GM19468 (cell line): ENCODE results near the gene SYDE1.

Experiments used
- ATAC-seq: cut with Tn5 transposase; IDR thresholded peaks from one replicate; pipeline ENCODE4 v1.9.1; 2021; ENCODE audit warnings: mild to moderate bottlenecking, moderate library complexity, moderate number of reproducible peaks; ENCODE audit not compliant: unreplicated experiment; ENCODE audit errors: extremely low read depth

SYDE1 gene

GRCh38 chr19:15156391-15156790, 49.2 kb downstream of the SYDE1 start:
- ATAC-seq: no peak

GRCh38 chr19:15159251-15159650, 52.0 kb downstream of the SYDE1 start:
- ATAC-seq: no peak

- no peak for ATAC-seq
Measured at GRCh38 chr19:15161028-15161984, 54.1 kb downstream of the SYDE1 start.
